ENCODE measurements around the gene MAB21L4.

The MAB21L4 gene

GRCh38 chr2:240909216-240909974 lies 13.4 kb upstream of the MAB21L4 start:
- no peak for DNase-seq

- DNase-seq = no peak
These were observed 11.1 kb upstream of the MAB21L4 start for GRCh38 chr2:240906911-240907590.

GRCh38 chr2:240906141-240906910 lies 10.4 kb upstream of the MAB21L4 start, which contains the start of gene CROCC2:
CROCC2 (plus strand) TSS chr2:240906336; CDS start chr2:240906514, 178 bp downstream.
- DNase-seq = no peak

DNA sequence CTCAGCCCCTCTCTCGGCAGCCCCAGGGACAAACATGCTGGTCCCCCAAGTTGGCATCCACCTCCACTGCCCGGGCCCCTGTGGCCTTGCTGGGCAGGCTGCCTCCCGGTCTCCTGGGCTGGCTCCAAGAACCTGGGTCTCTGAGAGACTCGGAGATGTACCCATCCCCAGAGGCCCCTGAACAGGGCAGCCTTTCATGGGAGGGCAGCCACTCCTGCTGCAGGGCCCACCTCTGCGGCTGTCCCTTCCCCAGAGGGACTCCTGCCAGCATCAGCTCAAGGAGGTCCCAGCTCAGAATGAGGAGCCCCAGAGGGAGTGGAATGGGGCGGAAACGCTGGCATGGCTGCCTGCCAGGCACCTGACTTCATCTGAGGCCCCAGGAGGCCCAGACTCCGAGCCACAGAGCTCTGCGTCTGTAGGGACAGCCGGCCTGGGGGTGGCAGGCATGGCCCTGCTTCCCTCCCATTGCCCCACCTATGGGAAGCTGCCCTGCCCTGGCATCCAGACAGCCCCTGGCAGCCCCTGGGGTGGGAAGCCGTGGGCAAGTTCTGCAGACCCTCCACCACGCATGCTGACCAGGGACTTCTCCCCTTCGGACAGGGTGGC lies 9.3 kb upstream of the MAB21L4 start:
- DNase-seq = no peak

DNA sequence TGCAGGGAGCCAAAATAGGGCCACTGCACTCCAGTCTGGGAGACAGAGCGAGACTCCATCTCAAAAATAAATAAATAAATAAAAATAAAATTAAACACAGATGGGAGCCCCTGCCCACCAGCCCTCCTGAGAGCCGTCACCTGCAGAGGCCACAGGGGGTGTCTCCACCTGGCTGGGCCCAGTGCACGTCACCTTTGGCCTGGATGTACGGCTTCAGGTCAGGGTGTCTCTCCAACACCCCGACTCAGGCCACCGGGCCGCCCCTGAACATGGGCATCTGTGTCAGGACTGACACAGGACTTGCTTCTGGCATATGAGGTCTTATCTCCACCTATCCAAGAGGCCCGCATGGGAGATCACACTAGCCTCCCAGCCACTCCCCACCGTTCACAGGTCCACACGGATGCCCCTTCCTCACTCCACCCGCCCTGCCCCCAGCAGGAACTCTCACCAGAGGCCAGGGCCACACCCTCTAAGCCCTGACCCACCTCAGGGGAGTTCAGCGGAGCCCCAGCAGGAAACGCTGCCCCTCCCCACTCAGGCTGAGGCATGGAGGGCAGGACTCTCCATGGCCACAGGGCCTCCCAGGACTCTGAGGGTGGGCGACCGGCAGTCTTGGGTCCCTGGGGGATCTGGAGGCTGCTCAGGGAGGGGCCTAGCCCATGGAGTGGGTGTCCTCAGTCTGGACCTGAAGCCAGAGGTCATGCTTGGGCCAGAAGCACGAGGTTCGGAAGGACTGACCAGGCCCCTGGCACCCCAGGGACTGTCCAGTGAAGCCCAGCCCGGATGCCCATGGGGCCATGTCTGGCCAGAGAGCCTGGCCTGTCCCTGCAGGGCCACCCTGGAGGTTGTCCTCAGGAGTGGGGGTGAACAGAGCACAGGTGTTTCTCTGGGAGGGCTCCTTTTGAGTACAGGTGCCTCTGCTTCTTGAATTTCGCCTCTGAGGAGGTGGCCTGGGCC lies 8.5 kb upstream of the MAB21L4 start:
- no peak for DNase-seq

- no peak for DNase-seq
These were observed 7.5 kb upstream of the MAB21L4 start for GRCh38 chr2:240903191-240904060.

DNA sequence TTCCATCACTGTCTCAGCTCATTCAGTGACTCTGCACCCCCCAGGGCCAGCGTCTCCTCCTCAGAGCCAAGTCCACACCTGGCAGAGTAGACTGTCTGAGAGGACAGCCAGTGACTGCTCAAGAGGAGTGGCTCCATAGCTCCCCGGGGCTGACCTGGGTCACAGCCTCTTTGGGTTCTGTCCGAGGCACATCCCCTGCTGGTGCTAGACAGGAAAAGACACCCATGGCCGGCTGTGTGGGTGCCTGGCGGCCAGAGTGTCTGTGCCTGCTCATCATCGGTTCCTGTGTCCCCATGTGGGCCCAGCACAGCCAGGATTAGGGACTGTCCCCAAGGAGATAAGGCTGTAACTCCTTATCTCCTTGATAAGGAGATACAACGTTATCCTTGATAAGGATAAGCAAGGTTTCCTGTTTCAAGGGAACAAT lies 6.7 kb upstream of the MAB21L4 start:
- no peak for DNase-seq

DNA sequence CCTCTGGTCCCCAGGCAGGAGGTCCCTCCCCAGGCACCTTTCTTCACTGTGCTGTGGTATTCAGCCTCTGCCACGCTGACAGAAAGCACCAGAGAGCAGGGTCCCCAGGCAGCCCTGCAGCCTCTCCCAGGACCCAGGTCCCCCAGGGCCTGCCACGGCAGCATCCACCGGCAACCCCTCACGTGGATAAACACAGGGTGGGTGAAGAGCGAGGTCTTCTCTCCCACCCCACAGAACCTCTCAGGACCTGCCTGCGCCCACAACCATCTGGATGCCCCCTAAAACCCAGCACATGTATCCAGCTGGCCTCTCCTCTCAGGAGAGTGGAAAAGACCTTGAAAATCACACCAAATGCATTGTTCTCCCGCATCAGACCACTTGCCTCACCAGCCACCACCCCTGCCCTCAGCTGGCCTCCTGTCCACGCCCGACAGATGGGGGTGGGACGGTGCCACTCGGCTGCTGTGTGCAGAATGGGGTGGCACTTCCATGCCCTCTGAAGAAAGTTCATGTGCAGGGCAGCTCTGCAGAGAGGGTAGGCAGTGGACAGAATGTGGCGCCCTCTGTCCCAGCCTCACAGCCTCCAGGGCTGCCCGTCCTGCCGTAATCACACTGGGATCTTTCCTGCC lies 6.1 kb upstream of the MAB21L4 start:
- no peak for DNase-seq

GRCh38 chr2:240900141-240900860 lies 4.3 kb upstream of the MAB21L4 start:
- DNase-seq = no peak

- no peak for DNase-seq
These were observed 3.5 kb upstream of the MAB21L4 start for GRCh38 chr2:240899468-240899865.

DNA sequence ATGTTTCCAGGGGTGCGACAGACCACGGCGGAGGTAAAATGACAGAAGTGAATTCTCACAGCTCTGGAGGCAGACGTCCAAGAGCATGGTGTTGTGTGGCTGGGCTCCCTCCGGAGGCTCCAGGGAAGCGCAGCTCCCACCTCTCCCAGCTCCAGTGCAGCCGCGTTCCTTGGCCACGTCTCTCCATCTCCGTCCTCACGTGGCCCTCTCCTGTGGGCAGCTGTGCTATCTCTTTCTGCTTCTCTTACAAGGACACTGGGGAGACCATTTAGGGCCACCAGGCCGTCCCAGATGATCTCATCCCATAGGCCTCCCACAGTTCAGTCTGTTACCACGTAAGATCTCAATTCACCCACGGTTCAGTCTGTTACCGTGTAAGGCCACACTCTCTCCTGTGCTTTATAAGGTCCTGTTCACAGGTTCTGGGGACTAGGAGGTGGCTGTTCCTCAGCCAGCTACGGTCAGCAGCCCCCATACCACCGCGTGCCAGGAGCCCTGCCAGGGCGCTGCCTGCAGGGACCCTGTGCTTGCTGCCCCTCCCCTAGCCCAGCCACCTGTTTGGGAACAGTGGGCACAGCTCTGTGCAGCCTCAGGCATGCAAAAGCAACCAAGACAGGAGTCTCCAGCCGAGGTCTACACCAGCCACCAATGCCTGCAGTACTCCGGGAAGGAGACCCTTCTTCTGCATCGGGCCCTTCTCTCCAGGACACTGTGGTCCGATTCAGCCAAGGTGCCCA lies 2.9 kb upstream of the MAB21L4 start:
- DNase-seq = no peak

DNA sequence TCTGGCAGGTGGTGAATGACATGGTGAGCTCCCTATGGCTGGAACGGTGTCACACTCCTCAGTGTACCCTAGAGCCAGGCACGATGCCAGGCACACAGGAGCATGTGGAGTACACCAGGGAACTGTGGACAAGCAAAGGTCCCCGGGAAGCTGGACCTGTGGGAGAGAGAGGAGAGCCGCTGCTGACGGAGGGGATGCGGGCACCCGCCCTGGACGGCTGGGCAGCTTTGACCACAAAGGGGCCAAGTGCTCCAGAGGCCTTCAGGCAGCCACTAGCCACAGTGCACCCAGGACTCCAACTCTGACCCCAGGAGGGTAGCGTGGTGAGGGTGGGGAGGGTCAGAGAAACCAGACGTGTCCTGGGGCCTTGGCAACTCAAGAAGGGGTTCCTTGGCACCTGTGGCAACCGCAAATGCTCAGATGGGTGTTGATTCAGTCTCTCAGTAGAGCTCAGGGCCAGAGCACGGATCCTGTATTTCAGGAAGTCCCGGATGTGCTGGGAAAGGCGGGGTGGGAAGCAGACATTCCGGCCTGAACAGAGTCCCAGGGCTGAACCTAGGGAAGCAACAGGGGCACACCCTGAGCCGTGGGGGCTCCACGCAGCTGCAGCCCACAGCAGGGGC lies 2.3 kb upstream of the MAB21L4 start:
- DNase-seq = no peak

GRCh38 chr2:240896871-240897692 lies 1.1 kb upstream of the MAB21L4 start:
- no peak for DNase-seq

DNA sequence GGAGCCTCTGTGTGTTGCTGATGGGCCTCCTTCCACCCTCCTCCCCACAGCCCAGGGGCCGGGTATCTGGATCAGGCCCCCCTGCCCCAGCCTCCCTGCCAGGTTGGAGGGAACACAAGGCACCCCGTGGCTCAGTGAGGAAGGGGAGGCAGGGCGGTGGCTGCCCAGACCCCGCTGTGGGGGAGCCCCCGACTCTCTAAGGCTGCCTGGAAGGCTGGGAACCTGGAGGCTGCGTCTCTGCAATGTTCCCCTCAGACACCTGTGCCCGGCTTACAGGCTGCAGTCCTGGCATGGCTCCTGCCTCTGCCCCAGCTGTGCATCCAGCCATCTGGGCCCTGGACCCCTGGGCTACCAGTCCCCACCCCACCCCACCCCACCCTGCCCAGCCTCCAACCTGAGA lies 438 bp upstream of the MAB21L4 start:
- DNase-seq = no peak

GRCh38 chr2:240894836-240895558 lies 959 bp downstream of the MAB21L4 start:
- no peak for DNase-seq

GRCh38 chr2:240894006-240894405 lies 1.9 kb downstream of the MAB21L4 start:
- no peak for DNase-seq

DNA sequence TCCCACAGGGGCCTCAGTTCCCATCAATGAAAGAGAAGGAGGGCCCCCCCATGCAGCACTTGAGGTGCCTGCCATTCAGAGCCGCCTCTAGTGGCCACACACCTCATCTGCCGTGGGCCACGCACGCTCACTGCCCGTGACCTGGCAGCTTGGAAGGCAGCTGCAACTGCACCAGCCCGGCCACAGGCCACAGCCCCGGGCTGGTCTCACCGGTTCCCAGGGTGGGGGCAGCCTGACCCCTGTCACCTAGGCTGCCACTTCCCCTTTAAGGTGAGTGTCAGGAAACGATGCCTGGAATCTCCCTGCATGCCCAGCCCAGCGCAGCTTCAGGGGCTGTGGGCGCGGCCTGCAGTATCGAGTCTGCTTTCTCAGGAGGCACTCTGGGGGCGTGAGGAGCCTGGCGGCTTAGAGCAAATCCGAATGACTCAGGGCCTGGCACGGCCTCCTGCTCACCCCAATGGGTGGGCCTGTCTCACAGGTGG lies 2.6 kb downstream of the MAB21L4 start:
- no peak for DNase-seq
